C4-2B (cell line): Measurements from ENCODE around the gene KDM4C.
"Not testable (repeated sequence)": the region's sequence is repeated elsewhere in the genome, so short reads cannot be mapped to it uniquely, and the experiment has no call there.

Experiments used
- H3K27ac ChIP-seq: fragments of 450-650 bp; 2 replicates; pipeline ENCODE4 v1.5.1; 2017
- CTCF ChIP-seq: fragments of 450-650 bp; conservative IDR thresholded peaks from 2 replicates; pipeline ENCODE4 v1.5.1; 2017; ENCODE audit warnings: mild to moderate bottlenecking
- ZFX ChIP-seq: fragments of 450-650 bp; IDR thresholded peaks from 2 replicates; pipeline ENCODE4 v1.6.1; 2017

Gene KDM4C

GRCh38 chr9:7008411-7008810 lies 250.6 kb downstream of the KDM4C start:
- no peak overlapping the region for H3K27ac ChIP-seq
- TF ChIP-seq ZFX (no peak), CTCF (no peak)

- TF ChIP-seq ZFX (no peak), CTCF (no peak)
Measured at GRCh38 chr9:7009065-7009464, 251.3 kb downstream of the KDM4C start.

GRCh38 chr9:7011395-7012067 lies 253.8 kb downstream of the KDM4C start:
- no peak overlapping the region for H3K27ac ChIP-seq
- no peak for TF ChIP-seq CTCF
- TF ChIP-seq ZFX, result no peak

More at GRCh38 chr9:7009065-7009464, 251.3 kb downstream of the KDM4C start:
- H3K27ac ChIP-seq, result no peak overlapping the region

GRCh38 chr9:7027996-7028395 lies 270.2 kb downstream of the KDM4C start:
- no peak overlapping the region for H3K27ac ChIP-seq
- TF ChIP-seq ZFX, result no peak
- no peak for TF ChIP-seq CTCF

- TF ChIP-seq CTCF (no peak), ZFX (no peak)
- no peak overlapping the region for H3K27ac ChIP-seq
Measured at GRCh38 chr9:7028591-7028990, 270.8 kb downstream of the KDM4C start.

- H3K27ac ChIP-seq, result not testable (repeated sequence)
Measured at GRCh38 chr9:7030943-7031342, 273.2 kb downstream of the KDM4C start.

- no peak for TF ChIP-seq ZFX
- no peak for TF ChIP-seq CTCF
Measured at GRCh38 chr9:7033076-7034045, 275.6 kb downstream of the KDM4C start.

More at GRCh38 chr9:7033076-7034045, 275.6 kb downstream of the KDM4C start:
- H3K27ac ChIP-seq, result no peak overlapping the region
